ENCODE results near the gene PRKAG2. TPM values are rescaled to one million over a fixed set of nuclear protein-coding genes. Genes with fewer than 3 reads are reported as not detected.

The PRKAG2 gene
- total RNA-seq, 1 experiment from 2014 or later: 9.4 TPM

- no peak for DNase-seq (ENCODE audit: low read depth)
Observed at GRCh38 chr7:151900986-151901621, 24.2 kb upstream of the PRKAG2 start.

- DNase-seq (ENCODE audit: low read depth): no peak
Observed at GRCh38 chr7:151900591-151900985, 23.7 kb upstream of the PRKAG2 start.

- no peak for DNase-seq (ENCODE audit: low read depth)
Observed at GRCh38 chr7:151899513-151900360, 22.8 kb upstream of the PRKAG2 start.

GRCh38 chr7:151897951-151898686, 21.2 kb upstream of the PRKAG2 start:
- DNase-seq (ENCODE audit: low read depth): no peak

GRCh38 chr7:151897161-151897731, 20.3 kb upstream of the PRKAG2 start:
- no peak for DNase-seq (ENCODE audit: low read depth)

GRCh38 chr7:151896486-151896885, 19.6 kb upstream of the PRKAG2 start:
- DNase-seq (ENCODE audit: low read depth): no peak

- no peak for DNase-seq (ENCODE audit: low read depth)
Observed at GRCh38 chr7:151896086-151896485, 19.2 kb upstream of the PRKAG2 start.

- DNase-seq (ENCODE audit: low read depth): no peak
Observed at GRCh38 chr7:151895631-151896031, 18.7 kb upstream of the PRKAG2 start.

GRCh38 chr7:151895008-151895630, 18.2 kb upstream of the PRKAG2 start:
- DNase-seq (ENCODE audit: low read depth): no peak

- DNase-seq (ENCODE audit: low read depth): no peak
Observed at GRCh38 chr7:151894111-151895007, 17.4 kb upstream of the PRKAG2 start.

- no peak for DNase-seq (ENCODE audit: low read depth)
Observed at GRCh38 chr7:151893405-151893923, 16.5 kb upstream of the PRKAG2 start.

- DNase-seq (ENCODE audit: low read depth): no peak
Observed at GRCh38 chr7:151891753-151892152, 14.8 kb upstream of the PRKAG2 start.

GRCh38 chr7:151891182-151891581, 14.3 kb upstream of the PRKAG2 start:
- DNase-seq (ENCODE audit: low read depth): no peak

GRCh38 chr7:151890355-151891004, 13.6 kb upstream of the PRKAG2 start:
- DNase-seq (ENCODE audit: low read depth): no peak

- DNase-seq (ENCODE audit: low read depth): no peak
Observed at GRCh38 chr7:151889406-151890354, 12.8 kb upstream of the PRKAG2 start.

GRCh38 chr7:151888079-151889067, 11.5 kb upstream of the PRKAG2 start:
- peak; percentile 24 for DNase-seq (ENCODE audit: low read depth)

- DNase-seq (ENCODE audit: low read depth): no peak
Observed at GRCh38 chr7:151886783-151887182, 9.9 kb upstream of the PRKAG2 start.

- no peak for DNase-seq (ENCODE audit: low read depth)
Observed at GRCh38 chr7:151885202-151885580, 8.3 kb upstream of the PRKAG2 start.
